ENCODE data around the gene HIVEP3. TPM values are rescaled to one million over a fixed set of nuclear protein-coding genes. Genes with fewer than 3 reads are reported as not detected.

The HIVEP3 gene
- total RNA-seq, 2 experiments from 2014 or later: 25.3 to 26.2 TPM

GRCh38 chr1:41611932-41612450 lies 306.7 kb downstream of the HIVEP3 start:
- Mint-ChIP-seq H3K4me3 (no peak overlapping the region), H3K4me1 (ENCODE audit: low read depth) (peaks cover 19% of the 10 kb centered on the region), H3K27ac (no peak overlapping the region), H3K27me3 (no peaks in the 10 kb centered on the region), H3K36me3 (peaks cover 28% of the 10 kb centered on the region), H3K9me3 (no peaks in the 10 kb centered on the region)
- ChIA-PET POLR2A (no interaction called here), CTCF (no interaction called here)
- intact Hi-C loops (cut with micrococcal nuclease): no loop called here
- no peak for DNase-seq

GRCh38 chr1:41611068-41611931 lies 307.4 kb downstream of the HIVEP3 start:
- H3K27ac Mint-ChIP-seq: no peak overlapping the region

GRCh38 chr1:41610361-41610760 lies 308.4 kb downstream of the HIVEP3 start:
- H3K4me3 Mint-ChIP-seq: no peak overlapping the region
- H3K36me3 Mint-ChIP-seq: peaks cover 25% of the 10 kb centered on the region
- H3K27ac Mint-ChIP-seq: no peak overlapping the region
- H3K4me1 Mint-ChIP-seq (ENCODE audit: low read depth): peaks cover 27% of the 10 kb centered on the region
- no peaks in the 10 kb centered on the region for H3K9me3 Mint-ChIP-seq
- intact Hi-C loops (cut with micrococcal nuclease): no loop called here
- POLR2A ChIA-PET: no interaction called here
- H3K27me3 Mint-ChIP-seq: no peaks in the 10 kb centered on the region
- no peak for DNase-seq
- CTCF ChIA-PET: no interaction called here

More at GRCh38 chr1:41611068-41611931, 307.4 kb downstream of the HIVEP3 start:
- Mint-ChIP-seq H3K36me3 (peaks cover 29% of the 10 kb centered on the region), H3K4me3 (no peak overlapping the region), H3K9me3 (no peaks in the 10 kb centered on the region), H3K4me1 (ENCODE audit: low read depth) (peaks cover 21% of the 10 kb centered on the region), H3K27me3 (no peaks in the 10 kb centered on the region)
- DNase-seq: no peak
- ChIA-PET CTCF (no interaction called here), POLR2A (no interaction called here)
- intact Hi-C loops (cut with micrococcal nuclease): no loop called here

- H3K4me1 Mint-ChIP-seq (ENCODE audit: low read depth): peaks cover 26% of the 10 kb centered on the region
- no peaks in the 10 kb centered on the region for H3K27me3 Mint-ChIP-seq
- peaks cover 23% of the 10 kb centered on the region for H3K36me3 Mint-ChIP-seq
- no peak for DNase-seq
- H3K9me3 Mint-ChIP-seq: no peaks in the 10 kb centered on the region
- ChIA-PET CTCF (no interaction called here), POLR2A (no interaction called here)
- intact Hi-C loops (cut with micrococcal nuclease): no loop called here
- no peak overlapping the region for H3K27ac Mint-ChIP-seq
- H3K4me3 Mint-ChIP-seq: no peak overlapping the region
Measured at GRCh38 chr1:41609166-41609883, 309.4 kb downstream of the HIVEP3 start.

- Mint-ChIP-seq H3K27me3 (no peaks in the 10 kb centered on the region), H3K4me1 (ENCODE audit: low read depth) (peaks cover 26% of the 10 kb centered on the region), H3K27ac (no peak overlapping the region), H3K4me3 (no peak overlapping the region), H3K9me3 (no peaks in the 10 kb centered on the region), H3K36me3 (peaks cover 24% of the 10 kb centered on the region)
- no peak for DNase-seq
- intact Hi-C loops (cut with micrococcal nuclease): no loop called here
- CTCF ChIA-PET: interaction anchor here (0.7 kb wide), 1 partner anchor 44 kb away, joined by 3 read pairs; no protein-coding TSS in a partner anchor
- POLR2A ChIA-PET: interaction anchor here (1.2 kb wide), 1 partner anchor 75 kb away, joined by 3 read pairs; no protein-coding TSS in a partner anchor
Measured at GRCh38 chr1:41608211-41608610, 310.5 kb downstream of the HIVEP3 start.

- DNase-seq: no peak
- Mint-ChIP-seq H3K9me3 (no peaks in the 10 kb centered on the region), H3K27ac (no peak overlapping the region), H3K4me3 (no peak overlapping the region), H3K27me3 (no peaks in the 10 kb centered on the region), H3K36me3 (peaks cover 24% of the 10 kb centered on the region), H3K4me1 (ENCODE audit: low read depth) (peaks cover 26% of the 10 kb centered on the region)
- ChIA-PET POLR2A (interaction anchor here (1.2 kb wide), 1 partner anchor 76 kb away, joined by 3 read pairs; no protein-coding TSS in a partner anchor), CTCF (interaction anchor here (0.6 to 0.7 kb wide), 3 partner anchors 12 to 1269 kb away, joined by 3 read pairs; no protein-coding TSS in a partner anchor)
- intact Hi-C loops (cut with micrococcal nuclease): no loop called here
Measured at GRCh38 chr1:41607808-41608207, 310.9 kb downstream of the HIVEP3 start.

GRCh38 chr1:41599912-41600311 lies 318.8 kb downstream of the HIVEP3 start:
- H3K4me1 Mint-ChIP-seq (ENCODE audit: low read depth): peaks cover 45% of the 10 kb centered on the region
- ChIA-PET POLR2A (no interaction called here), CTCF (no interaction called here)
- H3K4me3 Mint-ChIP-seq: no peak overlapping the region
- intact Hi-C loops (cut with micrococcal nuclease): no loop called here
- H3K9me3 Mint-ChIP-seq: peaks cover 3% of the 10 kb centered on the region
- H3K36me3 Mint-ChIP-seq: peaks cover 5% of the 10 kb centered on the region
- DNase-seq: no peak
- H3K27ac Mint-ChIP-seq: no peak overlapping the region
- H3K27me3 Mint-ChIP-seq: no peaks in the 10 kb centered on the region

GRCh38 chr1:41598325-41598724 lies 320.4 kb downstream of the HIVEP3 start:
- Mint-ChIP-seq H3K27me3 (no peaks in the 10 kb centered on the region), H3K4me3 (no peak overlapping the region), H3K4me1 (ENCODE audit: low read depth) (peaks cover 53% of the 10 kb centered on the region), H3K9me3 (peaks cover 3% of the 10 kb centered on the region), H3K27ac (no peak overlapping the region), H3K36me3 (no peaks in the 10 kb centered on the region)
- DNase-seq: no peak
- POLR2A ChIA-PET: no interaction called here
- CTCF ChIA-PET: interaction anchor here (0.8 kb wide), 1 partner anchor 24 kb away, joined by 3 read pairs; no protein-coding TSS in a partner anchor
- intact Hi-C loops (cut with micrococcal nuclease): no loop called here

- POLR2A ChIA-PET: no interaction called here
- no peak for DNase-seq
- H3K27me3 Mint-ChIP-seq: no peaks in the 10 kb centered on the region
- intact Hi-C loops (cut with micrococcal nuclease): no loop called here
- H3K36me3 Mint-ChIP-seq: peaks cover 37% of the 10 kb centered on the region
- H3K4me1 Mint-ChIP-seq (ENCODE audit: low read depth): peaks cover 30% of the 10 kb centered on the region
- H3K4me3 Mint-ChIP-seq: no peak overlapping the region
- CTCF ChIA-PET: interaction anchor here (0.6 kb wide), 1 partner anchor 611 kb away, joined by 3 read pairs; no protein-coding TSS in a partner anchor
- H3K9me3 Mint-ChIP-seq: no peaks in the 10 kb centered on the region
- no peak overlapping the region for H3K27ac Mint-ChIP-seq
Measured at GRCh38 chr1:41592451-41593125, 326.1 kb downstream of the HIVEP3 start.

- POLR2A ChIA-PET: no interaction called here
- H3K36me3 Mint-ChIP-seq: peaks cover 37% of the 10 kb centered on the region
- intact Hi-C loops (cut with micrococcal nuclease): no loop called here
- H3K9me3 Mint-ChIP-seq: no peaks in the 10 kb centered on the region
- no peaks in the 10 kb centered on the region for H3K27me3 Mint-ChIP-seq
- peaks cover 27% of the 10 kb centered on the region for H3K4me1 Mint-ChIP-seq (ENCODE audit: low read depth)
- no peak for DNase-seq
- H3K4me3 Mint-ChIP-seq: no peak overlapping the region
- CTCF ChIA-PET: no interaction called here
- H3K27ac Mint-ChIP-seq: no peak overlapping the region
Measured at GRCh38 chr1:41591891-41592290, 326.8 kb downstream of the HIVEP3 start.

GRCh38 chr1:41590331-41590730 lies 328.4 kb downstream of the HIVEP3 start:
- CTCF ChIA-PET: interaction anchor here (0.8 kb wide), 1 partner anchor 307 kb away, joined by 3 read pairs; no protein-coding TSS in a partner anchor
- POLR2A ChIA-PET: no interaction called here
- Mint-ChIP-seq H3K27ac (no peak overlapping the region), H3K9me3 (no peaks in the 10 kb centered on the region), H3K4me3 (no peak overlapping the region), H3K4me1 (ENCODE audit: low read depth) (peaks cover 17% of the 10 kb centered on the region), H3K27me3 (no peaks in the 10 kb centered on the region), H3K36me3 (peaks cover 40% of the 10 kb centered on the region)
- intact Hi-C loops (cut with micrococcal nuclease): no loop called here
- no peak for DNase-seq

GRCh38 chr1:41589395-41589794 lies 329.3 kb downstream of the HIVEP3 start:
- DNase-seq: no peak
- intact Hi-C loops (cut with micrococcal nuclease): no loop called here
- Mint-ChIP-seq H3K4me3 (no peak overlapping the region), H3K27me3 (no peaks in the 10 kb centered on the region), H3K27ac (no peak overlapping the region), H3K4me1 (ENCODE audit: low read depth) (peaks cover 8% of the 10 kb centered on the region), H3K9me3 (no peaks in the 10 kb centered on the region), H3K36me3 (peaks cover 47% of the 10 kb centered on the region)
- POLR2A ChIA-PET: no interaction called here
- CTCF ChIA-PET: no interaction called here

All from activated CD4-positive, alpha-beta memory T cell treated with anti-CD3 and anti-CD28 coated beads for 36 hours (primary cell).